HG03135 (cell line): ENCODE results near the gene CEACAM16.

Source experiments
- ATAC-seq: cut with Tn5 transposase; IDR thresholded peaks from one replicate; pipeline ENCODE4 v1.9.1; 2021; ENCODE audit warnings: mild to moderate bottlenecking, moderate library complexity; ENCODE audit not compliant: unreplicated experiment

The CEACAM16 gene

GRCh38 chr19:44723952-44724319 is 25.0 kb downstream of the CEACAM16 start:
- no peak for ATAC-seq

GRCh38 chr19:44725251-44725650 is 26.3 kb downstream of the CEACAM16 start:
- ATAC-seq, result no peak

GRCh38 chr19:44725684-44726083 is 26.7 kb downstream of the CEACAM16 start:
- ATAC-seq, result no peak

DNA sequence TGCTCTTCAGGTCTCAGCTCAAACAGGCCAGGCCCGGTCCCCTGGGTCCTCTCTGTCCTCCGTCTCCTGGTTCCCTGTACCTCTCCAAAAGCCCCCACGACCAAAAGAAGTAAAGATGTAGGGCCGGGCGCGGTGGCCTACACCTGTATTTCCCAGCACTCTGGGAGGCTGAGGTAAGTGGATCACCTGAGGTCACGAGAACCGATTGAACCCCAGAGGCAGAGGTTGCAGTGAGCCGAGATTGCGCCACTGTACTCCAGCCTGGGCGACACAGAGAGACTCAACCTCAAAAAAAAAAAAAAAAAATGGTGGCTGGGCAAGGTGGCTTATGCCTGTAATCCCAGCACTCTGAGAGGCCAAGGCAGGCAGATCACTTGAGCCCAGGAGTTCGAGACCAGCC is 27.5 kb downstream of the CEACAM16 start:
- no peak for ATAC-seq

DNA sequence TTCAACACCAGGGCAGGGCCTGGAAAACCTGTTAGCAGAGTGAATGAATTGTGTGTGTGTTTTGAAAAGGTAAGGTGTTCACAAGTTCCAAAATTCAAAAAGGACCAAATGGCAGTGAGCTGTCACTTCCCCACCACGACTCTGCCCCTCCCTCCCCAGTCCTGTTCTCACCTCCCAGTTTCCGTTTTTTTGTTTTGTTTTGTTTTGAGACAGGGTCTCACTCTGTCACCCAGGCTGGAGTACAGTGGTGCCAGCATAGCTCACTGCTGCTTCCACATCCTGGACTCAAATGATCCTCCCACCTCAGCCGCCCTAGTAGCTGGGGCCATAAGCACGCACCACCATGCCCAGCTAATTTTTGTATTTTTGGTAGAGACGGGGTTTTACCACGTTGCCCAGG is 29.2 kb downstream of the CEACAM16 start:
- ATAC-seq, result no peak

- ATAC-seq, result no peak
Measured at GRCh38 chr19:44729516-44730033, 30.6 kb downstream of the CEACAM16 start.

GRCh38 chr19:44731081-44731480 is 32.1 kb downstream of the CEACAM16 start:
- ATAC-seq, result no peak

- no peak for ATAC-seq
Measured at GRCh38 chr19:44731622-44732021, 32.7 kb downstream of the CEACAM16 start.

DNA sequence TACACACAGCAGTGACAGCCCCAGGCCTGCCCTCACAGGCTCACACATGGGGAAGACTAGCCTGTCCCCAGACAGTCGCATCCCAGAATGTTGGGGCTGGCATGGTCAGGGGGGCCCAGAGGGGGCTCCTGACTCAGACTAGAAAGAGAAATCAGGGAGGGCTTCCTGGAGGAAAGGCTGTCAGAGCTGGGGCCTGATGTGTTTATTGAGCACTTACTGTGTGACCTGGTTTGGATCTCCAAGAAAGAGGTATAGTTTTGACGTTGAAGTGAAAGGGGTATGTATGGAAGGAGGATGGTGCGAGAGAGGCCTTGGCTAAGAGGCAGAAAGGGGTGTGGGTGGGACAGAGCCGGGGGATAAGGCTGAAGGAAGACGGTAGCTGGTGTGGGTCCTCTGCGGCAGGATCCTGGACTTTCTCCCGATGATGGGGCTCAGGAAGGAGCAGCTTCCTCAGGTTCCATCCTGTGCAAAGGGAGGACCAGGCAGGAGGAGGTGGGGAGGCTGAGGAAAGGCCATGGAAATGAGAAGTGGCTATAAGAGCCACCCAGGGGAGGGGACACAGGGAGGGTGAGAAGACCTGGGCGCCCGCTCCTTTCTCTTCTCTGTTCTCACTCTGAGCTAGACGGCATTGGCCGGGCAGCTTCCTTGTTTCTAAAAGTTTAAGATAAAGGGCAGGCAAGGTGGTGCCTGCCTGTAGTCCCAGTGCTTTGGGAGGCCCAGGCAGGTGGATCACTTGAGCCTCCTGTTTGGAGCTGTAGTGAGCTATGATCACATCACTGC is 33.5 kb downstream of the CEACAM16 start:
- ATAC-seq, result no peak

GRCh38 chr19:44734357-44734756 is 35.4 kb downstream of the CEACAM16 start:
- no peak for ATAC-seq

DNA sequence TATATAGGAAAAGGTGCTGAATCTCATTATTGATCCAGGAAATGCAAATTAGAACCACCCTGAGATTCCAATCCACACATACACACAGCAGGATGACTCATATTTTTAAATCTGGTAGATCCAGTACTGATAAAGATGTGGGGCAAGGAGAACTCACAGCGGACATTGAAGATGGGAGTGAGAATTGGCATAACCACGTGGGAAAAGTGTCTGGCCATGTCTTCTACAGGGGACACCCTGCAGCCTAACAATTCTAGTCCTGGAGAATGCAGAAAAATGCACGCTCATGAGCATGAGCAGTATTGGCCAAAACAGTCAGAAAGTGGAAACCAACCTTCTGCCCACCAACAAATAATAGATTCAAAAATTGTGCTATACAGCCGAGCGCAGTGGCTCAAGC is 36.1 kb downstream of the CEACAM16 start:
- ATAC-seq, result no peak

- no peak for ATAC-seq
Measured at GRCh38 chr19:44737238-44738071, 38.5 kb downstream of the CEACAM16 start.

GRCh38 chr19:44738136-44738535 is 39.2 kb downstream of the CEACAM16 start:
- ATAC-seq, result no peak

GRCh38 chr19:44738603-44739558 is 39.9 kb downstream of the CEACAM16 start:
- no peak for ATAC-seq

- ATAC-seq, result no peak
Measured at GRCh38 chr19:44740351-44740824, 41.4 kb downstream of the CEACAM16 start.

- ATAC-seq, result no peak
Measured at GRCh38 chr19:44741258-44741731, 42.3 kb downstream of the CEACAM16 start.

DNA sequence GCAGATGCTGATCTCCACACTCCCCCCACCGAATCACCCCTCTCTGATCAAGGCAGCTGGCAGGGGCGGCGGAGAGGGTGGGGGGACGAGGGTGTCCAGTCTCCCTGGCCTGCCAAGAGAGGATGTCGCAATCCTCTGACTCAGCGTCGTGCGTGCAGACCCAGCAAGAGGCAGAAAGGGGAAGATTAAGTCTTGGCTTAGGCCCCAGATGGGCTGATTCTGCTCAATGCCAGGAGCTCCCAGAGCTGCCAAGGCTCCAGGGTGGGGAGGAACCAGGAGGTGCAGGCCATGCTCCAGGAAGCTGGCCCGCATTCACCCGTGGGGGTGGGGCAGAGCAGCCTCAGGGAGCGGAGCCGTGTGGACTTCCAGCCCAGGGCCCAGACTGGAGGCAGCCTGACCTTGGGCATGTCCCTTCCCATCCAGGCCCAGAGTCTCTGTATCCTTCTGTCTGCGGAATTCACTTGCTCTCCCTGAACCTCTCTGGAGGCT is 42.9 kb downstream of the CEACAM16 start:
- ATAC-seq, result no peak

- ATAC-seq, result no peak
Measured at GRCh38 chr19:44742330-44743061, 43.5 kb downstream of the CEACAM16 start.

DNA sequence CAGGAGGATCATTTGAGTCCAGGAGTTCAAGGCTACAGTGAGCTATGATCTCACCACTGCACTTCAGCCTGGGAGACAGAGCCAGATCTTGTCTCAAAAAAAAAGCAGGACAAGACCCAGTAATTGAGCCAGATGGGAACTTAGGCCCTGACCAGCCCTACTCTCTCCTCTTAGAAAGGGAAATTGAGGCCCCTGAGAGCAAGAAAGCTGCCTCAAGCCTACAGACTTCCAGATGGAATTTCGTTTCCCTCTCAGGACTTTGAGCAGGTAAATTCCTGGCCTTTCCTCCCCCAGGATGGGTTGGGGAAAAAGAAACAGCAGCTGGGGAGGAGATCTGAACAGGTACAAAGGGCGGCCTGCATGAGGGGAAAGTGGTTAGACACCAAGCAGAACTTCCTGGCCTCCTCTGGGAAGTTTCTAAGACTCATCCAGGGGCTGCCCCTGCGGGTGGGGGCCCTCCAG is 46.0 kb downstream of the CEACAM16 start:
- no peak for ATAC-seq
